Measurements from ENCODE around the gene BOD1. TPM values are rescaled to one million over a fixed set of nuclear protein-coding genes. Genes with fewer than 3 reads are reported as not detected.

The BOD1 gene
- 27.3 and 29.9 TPM in 2 replicates for total RNA-seq

DNA sequence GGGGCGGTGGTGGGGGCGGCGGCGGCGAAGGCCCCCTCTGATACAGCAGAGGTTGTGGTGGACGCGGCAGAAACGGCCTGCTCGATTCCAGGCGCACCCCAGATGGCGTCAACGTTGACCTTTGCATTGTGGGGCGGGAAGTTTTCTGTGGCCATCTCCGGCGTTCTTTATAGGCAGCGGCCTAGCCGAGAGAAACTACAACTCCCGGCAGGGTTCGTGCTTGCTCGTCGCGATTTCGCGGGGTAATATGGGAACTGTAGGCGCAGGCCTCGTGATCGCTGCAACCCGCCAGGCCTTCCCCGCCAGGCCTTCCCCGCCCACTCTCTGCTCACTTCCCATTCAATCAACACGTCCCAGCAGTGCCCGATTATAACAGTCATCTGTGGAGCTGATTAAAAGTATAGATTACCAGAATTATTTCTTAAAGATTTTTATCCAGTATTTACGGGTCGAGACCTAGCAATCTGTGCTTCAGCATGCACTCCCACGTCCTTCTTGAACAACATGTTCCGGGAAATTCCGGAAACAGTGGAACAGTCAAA is at the start of gene BOD1:
Gene BOD1 (minus strand): TSS at position 74 of the 542 bp plus-strand sequence. CDS start 214 bp downstream, outside the sequence.
- Mint-ChIP-seq H3K27ac (peak within 1 kb of the TSS; percentile 88), H3K36me3 (ENCODE audit: low read depth) (peaks cover 7% of the 10 kb centered on the region), H3K4me1 (ENCODE audit: low read depth) (peaks cover 37% of the 10 kb centered on the region), H3K4me3 (peak within 1 kb of the TSS; percentile 96), H3K9me3 (no peaks in the 10 kb centered on the region), H3K27me3 (ENCODE audit: insufficient read depth) (no peaks in the 10 kb centered on the region)
- intact Hi-C loops (cut with micrococcal nuclease) = loop anchor here (1.0 to 5.0 kb wide), 11 partner anchors 272 to 1861 kb away; partner anchors contain the start of genes ATP6V0E1, BNIP1, CPEB4 and FBXW11
- DNase-seq (ENCODE audit: low spot score) = peak; percentile 94

DNA sequence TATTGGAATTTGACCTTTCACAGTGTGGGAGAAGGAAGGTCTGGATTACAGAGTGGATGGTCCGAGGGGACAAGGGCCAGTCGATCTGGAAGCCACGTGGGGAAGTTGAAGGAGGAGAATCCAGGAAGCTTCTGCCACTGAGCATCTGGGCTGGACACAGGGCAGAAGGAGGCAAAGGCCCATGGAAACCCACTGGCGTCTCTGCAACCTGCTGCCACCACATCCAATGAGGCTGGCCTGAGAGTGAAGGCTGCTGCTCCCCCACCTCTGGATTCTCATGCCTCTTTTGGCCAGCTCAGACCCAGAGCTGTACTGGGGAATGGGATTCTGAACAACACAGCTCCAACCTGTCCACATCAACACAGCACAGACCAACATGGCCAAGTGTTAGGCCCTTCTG is 48.9 kb upstream of the BOD1 start:
- no peaks in the 10 kb centered on the region for H3K9me3 Mint-ChIP-seq
- no peak for DNase-seq (ENCODE audit: low spot score)
- no peaks in the 10 kb centered on the region for H3K4me1 Mint-ChIP-seq (ENCODE audit: low read depth)
- no peak overlapping the region for H3K27ac Mint-ChIP-seq
- H3K4me3 Mint-ChIP-seq = no peak overlapping the region
- intact Hi-C loops (cut with micrococcal nuclease) = no loop called here
- H3K36me3 Mint-ChIP-seq (ENCODE audit: low read depth) = no peaks in the 10 kb centered on the region
- peaks cover 3% of the 10 kb centered on the region for H3K27me3 Mint-ChIP-seq (ENCODE audit: insufficient read depth)

DNA sequence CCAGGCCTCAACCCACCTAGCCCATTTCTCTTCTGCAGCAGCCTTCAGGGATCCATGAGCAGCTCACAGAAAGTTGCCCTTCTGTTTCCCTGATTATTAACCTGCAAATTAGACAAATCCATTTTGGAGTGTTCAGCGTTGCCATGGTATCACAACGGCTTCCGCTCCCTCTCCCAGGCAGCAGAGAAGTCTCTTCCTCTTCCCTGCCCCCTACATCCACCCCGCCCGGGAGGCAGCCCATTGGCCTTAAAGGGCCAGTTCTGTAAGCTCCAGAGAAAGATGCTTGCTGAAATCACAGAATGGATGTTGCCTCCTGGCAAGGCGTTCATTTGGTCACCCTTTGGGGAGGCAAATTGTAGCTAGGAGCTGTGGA is 47.7 kb upstream of the BOD1 start:
- Mint-ChIP-seq H3K36me3 (ENCODE audit: low read depth) (no peaks in the 10 kb centered on the region), H3K27ac (no peak overlapping the region), H3K27me3 (ENCODE audit: insufficient read depth) (peaks cover 3% of the 10 kb centered on the region), H3K4me1 (ENCODE audit: low read depth) (no peaks in the 10 kb centered on the region), H3K4me3 (no peak overlapping the region), H3K9me3 (no peaks in the 10 kb centered on the region)
- DNase-seq (ENCODE audit: low spot score) = no peak
- intact Hi-C loops (cut with micrococcal nuclease) = no loop called here

DNA sequence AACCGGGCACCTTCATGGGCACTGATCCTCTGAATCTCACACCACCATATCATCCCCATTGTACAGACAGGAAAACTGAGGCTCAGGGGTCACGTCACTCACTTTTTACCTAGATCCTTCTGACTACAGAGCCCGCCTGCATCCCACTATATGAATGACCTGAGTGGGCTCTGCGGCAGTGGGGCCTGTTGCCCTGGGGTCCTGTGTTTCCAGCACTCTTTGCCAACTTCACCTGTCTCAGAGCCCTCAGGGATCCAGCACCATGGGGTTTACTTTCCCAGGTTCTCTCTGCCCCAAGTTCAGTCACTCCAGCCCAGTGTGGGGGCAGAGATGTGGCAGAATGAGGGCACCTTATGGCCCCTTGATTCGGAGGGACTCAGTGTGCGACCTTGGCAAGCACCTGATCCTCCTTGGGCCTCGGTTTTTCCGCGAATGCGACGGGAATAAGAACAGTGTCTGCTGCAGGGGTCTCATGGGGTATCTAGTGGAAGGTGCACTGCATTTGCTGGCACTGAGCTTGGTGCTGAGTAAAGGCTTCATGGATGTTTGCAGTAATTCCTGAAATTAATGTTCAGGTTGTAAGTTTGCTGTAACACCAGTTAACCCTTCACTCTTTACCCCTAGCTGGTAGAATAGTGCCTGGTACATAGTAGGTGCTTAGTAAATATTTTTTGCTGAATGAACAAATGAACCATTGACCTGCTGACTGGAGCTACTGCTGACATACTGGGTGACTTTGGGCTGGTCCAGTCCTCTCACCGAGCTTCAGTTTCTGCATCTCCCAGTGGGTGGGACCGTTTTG is 47.1 kb upstream of the BOD1 start:
- H3K4me1 Mint-ChIP-seq (ENCODE audit: low read depth) = no peaks in the 10 kb centered on the region
- no peak for DNase-seq (ENCODE audit: low spot score)
- intact Hi-C loops (cut with micrococcal nuclease) = no loop called here
- no peak overlapping the region for H3K4me3 Mint-ChIP-seq
- no peaks in the 10 kb centered on the region for H3K27me3 Mint-ChIP-seq (ENCODE audit: insufficient read depth)
- no peaks in the 10 kb centered on the region for H3K36me3 Mint-ChIP-seq (ENCODE audit: low read depth)
- H3K9me3 Mint-ChIP-seq = no peaks in the 10 kb centered on the region
- no peak overlapping the region for H3K27ac Mint-ChIP-seq

DNA sequence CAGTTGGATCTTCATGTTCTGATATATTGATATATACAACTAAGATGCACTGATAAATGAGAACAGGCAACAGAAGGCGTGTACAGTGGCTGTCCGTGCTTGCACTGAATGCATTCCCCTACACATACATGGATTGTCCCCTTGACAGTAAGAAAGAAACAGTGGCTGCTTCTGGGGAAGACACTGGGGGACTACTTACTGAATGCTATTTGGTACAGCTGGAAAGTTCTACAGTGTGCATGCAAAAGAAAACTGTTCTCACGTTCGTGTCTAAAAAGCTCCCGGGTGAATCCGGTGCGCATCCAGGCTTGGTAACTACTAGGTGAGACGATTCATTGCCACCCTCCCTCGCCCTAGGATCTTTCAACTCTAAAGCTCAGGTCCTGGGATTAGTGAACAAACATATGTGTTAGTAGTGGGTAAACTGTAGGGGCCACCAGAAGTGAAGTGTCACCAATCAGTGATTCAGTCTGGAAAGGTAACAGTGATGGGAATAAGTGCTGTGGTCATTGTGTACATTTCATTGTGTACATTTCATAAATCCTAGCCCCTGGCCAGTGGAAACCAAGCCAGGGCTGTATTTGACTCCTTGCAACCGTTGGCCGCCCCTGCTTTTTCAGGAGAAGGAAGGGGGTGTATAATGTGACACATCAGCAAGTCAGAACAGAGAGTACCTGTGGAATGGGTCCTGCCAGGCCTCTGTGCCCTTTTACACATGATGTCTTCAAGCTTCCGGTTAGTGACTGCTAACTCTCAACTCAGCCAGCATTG is 46.3 kb upstream of the BOD1 start:
- H3K9me3 Mint-ChIP-seq = no peaks in the 10 kb centered on the region
- intact Hi-C loops (cut with micrococcal nuclease) = no loop called here
- H3K4me3 Mint-ChIP-seq = no peak overlapping the region
- H3K36me3 Mint-ChIP-seq (ENCODE audit: low read depth) = no peaks in the 10 kb centered on the region
- H3K4me1 Mint-ChIP-seq (ENCODE audit: low read depth) = no peaks in the 10 kb centered on the region
- no peak overlapping the region for H3K27ac Mint-ChIP-seq
- no peak for DNase-seq (ENCODE audit: low spot score)
- no peaks in the 10 kb centered on the region for H3K27me3 Mint-ChIP-seq (ENCODE audit: insufficient read depth)

DNA sequence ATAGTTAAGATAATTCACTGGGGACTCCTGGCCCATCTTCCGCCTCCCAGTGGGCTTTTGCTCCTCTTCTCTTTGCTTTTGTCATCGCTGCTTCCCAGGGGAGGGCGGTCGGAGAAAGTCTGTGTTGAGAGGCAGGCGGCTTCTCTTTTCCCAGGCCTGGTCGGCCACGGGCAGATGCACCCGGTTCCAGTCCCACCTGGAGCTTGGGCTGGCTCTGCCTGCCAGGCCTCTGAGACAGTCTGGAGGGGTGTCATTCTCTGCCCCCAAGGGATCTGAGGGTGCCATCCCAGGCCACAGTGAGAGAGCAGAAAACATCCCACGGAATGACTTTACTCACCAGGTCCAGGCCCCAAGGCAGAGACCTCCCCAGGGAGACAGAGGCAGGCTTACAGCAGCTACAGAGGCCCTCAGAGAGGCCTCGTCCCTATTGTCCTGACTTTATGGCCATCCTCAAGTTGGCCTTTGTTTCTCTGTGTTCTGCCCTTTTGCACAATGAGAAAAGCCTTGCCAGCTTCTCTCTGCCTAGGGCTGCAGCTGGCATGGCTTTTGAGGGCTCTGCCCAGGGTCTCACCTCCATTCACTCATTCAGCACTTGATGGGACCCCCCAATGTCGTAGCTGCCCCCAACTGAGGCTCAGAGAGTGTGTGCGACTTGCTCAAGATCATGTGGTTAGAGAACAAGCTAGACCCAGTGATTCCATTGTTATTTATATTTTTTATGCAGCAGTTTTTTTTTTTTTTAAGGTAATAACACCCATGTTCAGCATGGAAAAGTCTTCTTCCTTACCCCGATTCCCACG is 44.2 kb upstream of the BOD1 start:
- H3K27ac Mint-ChIP-seq = no peak overlapping the region

DNA sequence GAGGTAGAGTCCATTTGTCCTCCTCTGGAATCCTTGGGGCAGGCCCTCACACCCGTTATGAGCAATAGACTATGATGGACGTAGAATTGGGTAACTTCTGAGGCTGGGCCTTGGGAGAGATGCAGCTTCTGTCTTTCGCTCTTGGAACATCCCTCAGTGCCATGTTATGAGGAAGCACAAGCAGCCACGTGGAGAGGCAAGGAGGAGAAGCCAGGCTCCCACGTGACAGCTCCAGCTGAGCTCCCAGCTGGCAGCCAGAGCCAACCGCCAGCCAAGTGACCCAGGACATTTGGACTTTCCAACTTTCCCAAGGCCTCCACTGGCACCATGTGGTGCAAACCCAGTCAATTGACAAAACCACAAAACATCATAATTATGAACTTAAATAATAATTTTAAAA is 43.0 kb upstream of the BOD1 start:
- DNase-seq (ENCODE audit: low spot score) = no peak
- Mint-ChIP-seq H3K4me3 (no peak overlapping the region), H3K36me3 (ENCODE audit: low read depth) (no peaks in the 10 kb centered on the region), H3K27me3 (ENCODE audit: insufficient read depth) (no peaks in the 10 kb centered on the region), H3K27ac (no peak overlapping the region), H3K4me1 (ENCODE audit: low read depth) (no peaks in the 10 kb centered on the region), H3K9me3 (no peaks in the 10 kb centered on the region)
- intact Hi-C loops (cut with micrococcal nuclease) = no loop called here

More for the DNA sequence above, 44.2 kb upstream of the BOD1 start:
- Mint-ChIP-seq H3K4me1 (ENCODE audit: low read depth) (no peaks in the 10 kb centered on the region), H3K9me3 (no peaks in the 10 kb centered on the region), H3K27me3 (ENCODE audit: insufficient read depth) (no peaks in the 10 kb centered on the region), H3K36me3 (ENCODE audit: low read depth) (no peaks in the 10 kb centered on the region), H3K4me3 (no peak overlapping the region)
- intact Hi-C loops (cut with micrococcal nuclease) = no loop called here
- DNase-seq (ENCODE audit: low spot score) = no peak

DNA sequence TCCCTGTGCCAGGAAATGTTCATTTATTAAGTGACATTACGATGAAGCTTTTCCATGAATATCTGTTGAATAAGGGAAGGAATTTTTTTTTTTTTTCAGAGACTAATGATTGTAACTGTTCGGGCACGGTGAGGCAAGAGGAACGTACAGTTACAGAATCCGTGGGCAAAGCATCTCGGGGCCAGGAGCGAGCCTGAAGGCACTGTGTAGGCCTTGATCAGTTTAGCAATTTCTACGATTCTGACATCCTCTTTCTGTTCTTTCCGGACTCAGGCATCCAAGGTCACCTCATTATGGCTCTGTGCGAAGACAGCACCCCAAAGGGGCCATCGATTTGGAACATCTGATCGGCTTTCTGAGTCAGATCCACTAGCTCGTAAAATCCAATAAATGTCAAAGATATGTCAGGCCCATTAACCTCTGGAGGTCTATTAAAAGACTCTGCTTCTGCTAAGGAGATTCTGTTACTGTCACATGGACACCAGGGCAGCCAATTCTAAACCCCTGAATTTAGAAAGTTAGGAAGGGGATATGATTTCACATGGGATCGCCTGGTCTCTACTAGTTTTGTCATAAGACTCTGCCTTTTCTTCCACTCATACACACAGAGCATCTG is 41.4 kb upstream of the BOD1 start:
- no peaks in the 10 kb centered on the region for H3K9me3 Mint-ChIP-seq
- peaks cover under 1% of the 10 kb centered on the region for H3K27me3 Mint-ChIP-seq (ENCODE audit: insufficient read depth)
- no peak overlapping the region for H3K4me3 Mint-ChIP-seq
- H3K4me1 Mint-ChIP-seq (ENCODE audit: low read depth) = no peaks in the 10 kb centered on the region
- H3K27ac Mint-ChIP-seq = no peak overlapping the region
- no peaks in the 10 kb centered on the region for H3K36me3 Mint-ChIP-seq (ENCODE audit: low read depth)
- intact Hi-C loops (cut with micrococcal nuclease) = no loop called here
- no peak for DNase-seq (ENCODE audit: low spot score)

DNA sequence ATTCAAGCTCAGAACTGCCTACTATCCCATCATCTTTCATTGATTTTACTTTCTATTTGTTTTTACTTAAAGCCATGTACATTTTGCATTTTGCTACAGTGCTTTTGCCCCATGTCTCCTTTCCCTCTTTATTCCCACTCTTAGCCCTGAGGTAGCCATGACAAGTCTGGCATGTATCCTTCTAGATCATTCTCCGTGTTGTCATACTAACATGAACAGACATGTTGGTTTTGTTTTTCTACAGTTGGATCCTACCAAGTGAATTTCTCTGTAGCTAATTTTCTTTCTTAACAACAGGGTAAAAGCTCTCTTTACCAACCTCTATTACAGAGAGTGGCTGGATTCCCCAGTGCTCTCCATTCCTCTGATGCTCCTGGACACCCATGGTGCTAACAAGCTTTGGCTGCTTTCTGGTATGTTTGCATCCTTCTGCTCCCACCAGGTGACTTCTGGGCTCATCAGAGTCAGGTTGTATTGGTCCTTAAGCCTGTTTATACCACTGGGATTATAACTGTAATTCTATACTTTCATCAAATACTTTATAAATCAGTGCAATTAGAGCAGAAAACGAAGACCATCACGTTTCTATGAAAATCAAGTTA is 38.8 kb upstream of the BOD1 start:
- Mint-ChIP-seq H3K36me3 (ENCODE audit: low read depth) (no peaks in the 10 kb centered on the region), H3K4me1 (ENCODE audit: low read depth) (no peaks in the 10 kb centered on the region), H3K27me3 (ENCODE audit: insufficient read depth) (peaks cover 16% of the 10 kb centered on the region), H3K4me3 (no peak overlapping the region), H3K9me3 (no peaks in the 10 kb centered on the region), H3K27ac (no peak overlapping the region)
- DNase-seq (ENCODE audit: low spot score) = no peak
- intact Hi-C loops (cut with micrococcal nuclease) = no loop called here

DNA sequence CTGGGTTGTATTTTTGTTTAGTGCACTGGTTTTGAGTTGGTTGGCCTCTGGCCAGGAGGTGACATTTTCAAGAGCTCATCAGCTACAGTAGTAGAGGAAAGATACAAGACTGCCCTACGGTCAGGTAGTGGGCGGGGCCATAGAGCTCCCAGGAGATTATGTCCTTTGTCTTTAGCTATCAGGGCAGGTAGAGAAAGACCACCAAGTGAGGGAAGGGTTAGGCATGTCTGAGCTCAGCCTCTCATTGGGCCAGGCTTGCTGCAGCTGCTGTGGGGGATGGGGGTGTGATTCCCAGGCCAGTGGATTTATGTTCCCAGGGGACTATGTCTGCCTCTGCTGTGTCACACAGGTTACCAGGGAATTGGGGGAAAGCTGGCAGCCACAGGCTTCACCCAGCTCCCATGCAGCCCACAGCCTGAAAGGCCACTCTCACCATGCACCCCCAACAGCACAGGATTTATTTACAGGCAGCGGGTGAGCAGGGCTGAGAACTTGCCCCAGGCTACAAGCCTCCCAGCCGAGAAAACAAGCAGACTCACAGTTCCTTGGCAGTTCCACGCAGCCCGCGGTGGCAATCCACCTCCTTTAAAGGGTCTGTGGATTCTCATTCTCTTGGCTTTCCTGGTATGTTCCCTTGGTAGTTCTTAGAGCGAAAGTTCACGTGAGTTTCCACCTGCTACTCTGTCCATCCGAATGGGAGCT is 37.5 kb upstream of the BOD1 start:
- no peak overlapping the region for H3K4me3 Mint-ChIP-seq
- H3K27ac Mint-ChIP-seq = no peak overlapping the region
- intact Hi-C loops (cut with micrococcal nuclease) = no loop called here
- DNase-seq (ENCODE audit: low spot score) = no peak
- no peaks in the 10 kb centered on the region for H3K4me1 Mint-ChIP-seq (ENCODE audit: low read depth)
- peaks cover 16% of the 10 kb centered on the region for H3K27me3 Mint-ChIP-seq (ENCODE audit: insufficient read depth)
- H3K9me3 Mint-ChIP-seq = no peaks in the 10 kb centered on the region
- H3K36me3 Mint-ChIP-seq (ENCODE audit: low read depth) = no peaks in the 10 kb centered on the region

DNA sequence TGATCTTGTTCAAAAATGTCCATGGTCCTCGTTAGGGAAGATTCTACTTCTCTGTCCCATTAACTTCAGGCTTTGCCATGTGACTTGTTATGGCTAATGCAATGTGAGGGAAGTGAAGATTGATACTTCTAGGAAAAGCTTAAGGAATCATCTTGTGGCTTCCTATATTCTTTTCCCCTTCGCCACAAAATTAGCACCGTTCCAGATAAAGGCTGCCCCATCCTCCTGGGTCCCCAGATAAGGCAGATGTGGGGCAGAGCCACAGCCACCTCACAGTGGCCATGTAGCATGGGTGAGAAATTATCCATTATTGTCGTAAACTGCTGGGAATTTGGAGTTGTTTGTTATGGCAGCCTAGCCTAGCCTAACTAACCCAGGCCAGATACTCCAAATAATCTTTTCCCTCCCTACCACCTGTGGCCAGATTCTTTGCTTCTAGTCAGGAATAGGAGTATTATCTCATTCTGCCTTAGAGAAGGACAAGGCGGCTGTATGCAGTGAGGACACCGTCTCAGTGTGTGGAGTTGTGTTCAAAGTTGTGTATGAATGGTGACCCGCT is 31.9 kb upstream of the BOD1 start:
- peaks cover 16% of the 10 kb centered on the region for H3K27me3 Mint-ChIP-seq (ENCODE audit: insufficient read depth)
- no peaks in the 10 kb centered on the region for H3K9me3 Mint-ChIP-seq
- H3K36me3 Mint-ChIP-seq (ENCODE audit: low read depth) = no peaks in the 10 kb centered on the region
- H3K4me3 Mint-ChIP-seq = no peak overlapping the region
- no peak overlapping the region for H3K27ac Mint-ChIP-seq
- H3K4me1 Mint-ChIP-seq (ENCODE audit: low read depth) = no peaks in the 10 kb centered on the region
- intact Hi-C loops (cut with micrococcal nuclease) = no loop called here
- DNase-seq (ENCODE audit: low spot score) = no peak
